HEK293 (cell line): ENCODE data around the gene SLC6A1.

Experiments used
- BCL11B ChIP-seq: fragments of 450-650 bp; formaldehyde crosslinking; IDR thresholded peaks from 2 replicates; pipeline ENCODE4 v1.5.1; 2016; ENCODE audit warnings: low read depth, missing biosample characterization, missing genetic modification characterization
- CTCF ChIP-seq: fragments of 450-650 bp; formaldehyde crosslinking; IDR thresholded peaks from 2 replicates; pipeline ENCODE4 v1.5.1; 2016; ENCODE audit warnings: missing biosample characterization, missing genetic modification characterization
- GLI2 ChIP-seq: fragments of 450-650 bp; formaldehyde crosslinking; IDR thresholded peaks from 2 replicates; pipeline ENCODE4; 2017; ENCODE audit warnings: missing biosample characterization, missing genetic modification characterization, low read depth, borderline replicate concordance
- OSR2 ChIP-seq: fragments of 450-650 bp; formaldehyde crosslinking; IDR thresholded peaks from 2 replicates; pipeline ENCODE4 v1.5.1; 2016; ENCODE audit warnings: missing biosample characterization, missing genetic modification characterization
- PRDM4 ChIP-seq: fragments of 450-650 bp; formaldehyde crosslinking; IDR thresholded peaks from 2 replicates; pipeline ENCODE4 v1.5.1; 2017; ENCODE audit warnings: missing biosample characterization, missing genetic modification characterization
- SETDB1 ChIP-seq: IDR thresholded peaks from one replicate; pipeline ENCODE4 v1.6.1; 2017; ENCODE audit warnings: mild to moderate bottlenecking, low read length, moderate library complexity, mixed read lengths; ENCODE audit not compliant: insufficient read length
- TRIM28 ChIP-seq: IDR thresholded peaks from 2 replicates; pipeline ENCODE4 v1.6.1; 2011; ENCODE audit warnings: low read length, control low read depth, borderline replicate concordance
- ZNF138 ChIP-seq: fragments of 450-650 bp; formaldehyde crosslinking; IDR thresholded peaks from 2 replicates; pipeline ENCODE4 v1.5.1; 2016; ENCODE audit warnings: missing biosample characterization, missing genetic modification characterization, borderline replicate concordance
- ZNF16 ChIP-seq: fragments of 450-650 bp; formaldehyde crosslinking; IDR thresholded peaks from 2 replicates; pipeline ENCODE4 v1.5.1; 2016; ENCODE audit warnings: low read depth, missing biosample characterization, missing genetic modification characterization
- ZNF621 ChIP-seq: fragments of 450-650 bp; formaldehyde crosslinking; IDR thresholded peaks from 2 replicates; pipeline ENCODE4 v1.5.1; 2017; ENCODE audit warnings: missing biosample characterization, missing genetic modification characterization
- ZNF830 ChIP-seq: fragments of 450-650 bp; IDR thresholded peaks from 2 replicates; pipeline ENCODE4 v1.5.0; 2018; ENCODE audit warnings: missing biosample characterization, missing genetic modification characterization, low read depth, mild to moderate bottlenecking, moderate library complexity
- TF ChIP-seq, protein P1 (sequence below): fragments of 450-650 bp; formaldehyde crosslinking; conservative IDR thresholded peaks from 2 replicates; pipeline ENCODE4 v1.5.1; 2016; ENCODE audit warnings: low read depth, missing biosample characterization, missing genetic modification characterization
- TF ChIP-seq, protein P2 (sequence below): fragments of 450-650 bp; formaldehyde crosslinking; IDR thresholded peaks from 2 replicates; pipeline ENCODE4 v1.5.1; 2016; ENCODE audit warnings: missing biosample characterization, missing genetic modification characterization
- TF ChIP-seq, protein P3 (sequence below): fragments of 450-650 bp; formaldehyde crosslinking; optimal IDR thresholded peaks from 2 replicates; pipeline ENCODE3; 2016; ENCODE audit warnings: missing biosample characterization, mild to moderate bottlenecking, missing genetic modification characterization

DNA sequence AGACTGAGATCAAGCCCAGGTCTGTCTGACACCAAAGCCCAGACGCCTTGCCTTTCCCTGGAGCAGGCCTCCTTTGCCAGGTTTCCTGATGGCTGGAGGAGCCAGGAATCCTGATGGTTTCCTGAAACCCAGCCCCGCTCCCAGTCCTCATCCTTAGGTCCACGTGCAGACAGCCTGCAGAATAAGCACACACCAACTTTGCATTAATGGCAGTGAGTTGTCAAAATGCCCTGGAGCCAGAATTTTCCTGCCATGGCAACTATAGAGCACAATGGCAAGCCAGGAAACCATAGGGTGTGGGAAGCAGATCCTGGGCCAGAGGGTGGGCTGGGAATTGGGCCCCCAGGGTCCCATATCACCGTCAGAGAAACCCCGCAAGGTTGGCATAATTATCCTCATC is 94.3 kb downstream of the SLC6A1 start:
- no peak for TF ChIP-seq SETDB1
- no peak for TF ChIP-seq ZNF621 (tag by site-specific recombination)
- TF ChIP-seq BCL11B (tag by site-specific recombination) = no peak
- no peak for TF ChIP-seq ZNF830 (tag by site-specific recombination)
- no peak for TF ChIP-seq CTCF (tag by site-specific recombination)
- no peak for TF ChIP-seq OSR2 (tag by site-specific recombination)
- TF ChIP-seq, protein P1, sequence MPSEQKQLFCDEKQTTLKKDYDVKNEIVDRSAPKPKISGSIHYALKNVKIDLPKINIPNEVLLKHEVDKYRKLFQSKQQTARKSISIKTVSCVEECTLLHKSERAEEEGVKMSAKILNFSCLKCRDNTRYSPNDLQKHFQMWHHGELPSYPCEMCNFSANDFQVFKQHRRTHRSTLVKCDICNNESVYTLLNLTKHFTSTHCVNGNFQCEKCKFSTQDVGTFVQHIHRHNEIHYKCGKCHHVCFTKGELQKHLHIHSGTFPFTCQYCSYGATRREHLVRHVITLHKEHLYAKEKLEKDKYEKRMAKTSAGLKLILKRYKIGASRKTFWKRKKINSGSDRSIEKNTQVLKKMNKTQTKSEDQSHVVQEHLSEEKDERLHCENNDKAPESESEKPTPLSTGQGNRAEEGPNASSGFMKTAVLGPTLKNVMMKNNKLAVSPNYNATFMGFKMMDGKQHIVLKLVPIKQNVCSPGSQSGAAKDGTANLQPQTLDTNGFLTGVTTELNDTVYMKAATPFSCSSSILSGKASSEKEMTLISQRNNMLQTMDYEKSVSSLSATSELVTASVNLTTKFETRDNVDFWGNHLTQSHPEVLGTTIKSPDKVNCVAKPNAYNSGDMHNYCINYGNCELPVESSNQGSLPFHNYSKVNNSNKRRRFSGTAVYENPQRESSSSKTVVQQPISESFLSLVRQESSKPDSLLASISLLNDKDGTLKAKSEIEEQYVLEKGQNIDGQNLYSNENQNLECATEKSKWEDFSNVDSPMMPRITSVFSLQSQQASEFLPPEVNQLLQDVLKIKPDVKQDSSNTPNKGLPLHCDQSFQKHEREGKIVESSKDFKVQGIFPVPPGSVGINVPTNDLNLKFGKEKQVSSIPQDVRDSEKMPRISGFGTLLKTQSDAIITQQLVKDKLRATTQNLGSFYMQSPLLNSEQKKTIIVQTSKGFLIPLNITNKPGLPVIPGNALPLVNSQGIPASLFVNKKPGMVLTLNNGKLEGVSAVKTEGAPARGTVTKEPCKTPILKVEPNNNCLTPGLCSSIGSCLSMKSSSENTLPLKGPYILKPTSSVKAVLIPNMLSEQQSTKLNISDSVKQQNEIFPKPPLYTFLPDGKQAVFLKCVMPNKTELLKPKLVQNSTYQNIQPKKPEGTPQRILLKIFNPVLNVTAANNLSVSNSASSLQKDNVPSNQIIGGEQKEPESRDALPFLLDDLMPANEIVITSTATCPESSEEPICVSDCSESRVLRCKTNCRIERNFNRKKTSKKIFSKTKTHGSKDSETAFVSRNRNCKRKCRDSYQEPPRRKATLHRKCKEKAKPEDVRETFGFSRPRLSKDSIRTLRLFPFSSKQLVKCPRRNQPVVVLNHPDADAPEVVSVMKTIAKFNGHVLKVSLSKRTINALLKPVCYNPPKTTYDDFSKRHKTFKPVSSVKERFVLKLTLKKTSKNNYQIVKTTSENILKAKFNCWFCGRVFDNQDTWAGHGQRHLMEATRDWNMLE (tag by site-specific recombination) = no peak
- TF ChIP-seq PRDM4 (tag by site-specific recombination) = no peak
- no peak for TF ChIP-seq ZNF16 (tag by site-specific recombination)
- TF ChIP-seq GLI2 = no peak
- TF ChIP-seq, protein P2, sequence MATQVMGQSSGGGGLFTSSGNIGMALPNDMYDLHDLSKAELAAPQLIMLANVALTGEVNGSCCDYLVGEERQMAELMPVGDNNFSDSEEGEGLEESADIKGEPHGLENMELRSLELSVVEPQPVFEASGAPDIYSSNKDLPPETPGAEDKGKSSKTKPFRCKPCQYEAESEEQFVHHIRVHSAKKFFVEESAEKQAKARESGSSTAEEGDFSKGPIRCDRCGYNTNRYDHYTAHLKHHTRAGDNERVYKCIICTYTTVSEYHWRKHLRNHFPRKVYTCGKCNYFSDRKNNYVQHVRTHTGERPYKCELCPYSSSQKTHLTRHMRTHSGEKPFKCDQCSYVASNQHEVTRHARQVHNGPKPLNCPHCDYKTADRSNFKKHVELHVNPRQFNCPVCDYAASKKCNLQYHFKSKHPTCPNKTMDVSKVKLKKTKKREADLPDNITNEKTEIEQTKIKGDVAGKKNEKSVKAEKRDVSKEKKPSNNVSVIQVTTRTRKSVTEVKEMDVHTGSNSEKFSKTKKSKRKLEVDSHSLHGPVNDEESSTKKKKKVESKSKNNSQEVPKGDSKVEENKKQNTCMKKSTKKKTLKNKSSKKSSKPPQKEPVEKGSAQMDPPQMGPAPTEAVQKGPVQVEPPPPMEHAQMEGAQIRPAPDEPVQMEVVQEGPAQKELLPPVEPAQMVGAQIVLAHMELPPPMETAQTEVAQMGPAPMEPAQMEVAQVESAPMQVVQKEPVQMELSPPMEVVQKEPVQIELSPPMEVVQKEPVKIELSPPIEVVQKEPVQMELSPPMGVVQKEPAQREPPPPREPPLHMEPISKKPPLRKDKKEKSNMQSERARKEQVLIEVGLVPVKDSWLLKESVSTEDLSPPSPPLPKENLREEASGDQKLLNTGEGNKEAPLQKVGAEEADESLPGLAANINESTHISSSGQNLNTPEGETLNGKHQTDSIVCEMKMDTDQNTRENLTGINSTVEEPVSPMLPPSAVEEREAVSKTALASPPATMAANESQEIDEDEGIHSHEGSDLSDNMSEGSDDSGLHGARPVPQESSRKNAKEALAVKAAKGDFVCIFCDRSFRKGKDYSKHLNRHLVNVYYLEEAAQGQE = no peak
- no peak for TF ChIP-seq ZNF138
- TF ChIP-seq TRIM28 = no peak
- TF ChIP-seq, protein P3, sequence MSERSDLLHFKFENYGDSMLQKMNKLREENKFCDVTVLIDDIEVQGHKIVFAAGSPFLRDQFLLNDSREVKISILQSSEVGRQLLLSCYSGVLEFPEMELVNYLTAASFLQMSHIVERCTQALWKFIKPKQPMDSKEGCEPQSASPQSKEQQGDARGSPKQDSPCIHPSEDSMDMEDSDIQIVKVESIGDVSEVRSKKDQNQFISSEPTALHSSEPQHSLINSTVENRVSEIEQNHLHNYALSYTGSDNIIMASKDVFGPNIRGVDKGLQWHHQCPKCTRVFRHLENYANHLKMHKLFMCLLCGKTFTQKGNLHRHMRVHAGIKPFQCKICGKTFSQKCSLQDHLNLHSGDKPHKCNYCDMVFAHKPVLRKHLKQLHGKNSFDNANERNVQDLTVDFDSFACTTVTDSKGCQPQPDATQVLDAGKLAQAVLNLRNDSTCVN (tag by site-specific recombination) = no peak
